Activated CD8-positive, alpha-beta memory T cell treated with anti-CD3 and anti-CD28 coated beads, Interleukin-2, amount 50 U/mL, for 48 hours (primary cell): ENCODE results near the gene GTF2I.
"Not testable (repeated sequence)": the region's sequence is repeated elsewhere in the genome, so short reads cannot be mapped to it uniquely, and the experiment has no call there.

Source experiments
- DNase-seq: peaks from one replicate; pipeline ENCODE4 v3.0.0-alpha.2; 2020

Gene GTF2I

GRCh38 chr7:74783595-74783994, 126.1 kb downstream of the GTF2I start:
- DNase-seq, result not testable (repeated sequence)

GRCh38 chr7:74788369-74789150, 131.0 kb downstream of the GTF2I start:
- DNase-seq, result peak; percentile 98

- DNase-seq, result not testable (repeated sequence)
Measured at GRCh38 chr7:74789200-74789736, 131.8 kb downstream of the GTF2I start.

- not testable (repeated sequence) for DNase-seq
Measured at GRCh38 chr7:74797848-74798622, 140.5 kb downstream of the GTF2I start.

- DNase-seq, result not testable (repeated sequence)
Measured at GRCh38 chr7:74798644-74799043, 141.1 kb downstream of the GTF2I start.
